Naive thymus-derived CD4-positive, alpha-beta T cell (primary cell): Measurements from ENCODE around the gene TRIM49C. TPM values are rescaled to one million over a fixed set of nuclear protein-coding genes. Genes with fewer than 3 reads are reported as not detected.
"Not testable (repeated sequence)": the region's sequence is repeated elsewhere in the genome, so short reads cannot be mapped to it uniquely, and the experiment has no call there.

Experiments used
- ATAC-seq: fragments of 150-1000 bp; cut with Tn5 transposase; 2 replicates; pipeline ENCODE4 v1.10.0; 2021; ENCODE audit warnings: mild to moderate bottlenecking, moderate library complexity
- CTCF ChIA-PET: fragments of 350-600 bp; sonication (Branson Sonifier 250); formaldehyde crosslinking; loops from one replicate; lab custom pipeline; 2021; ENCODE audit warnings: antibody characterized with exemption; lab: Charles Lee
- POLR2A ChIA-PET: fragments of 350-600 bp; sonication (Branson Sonifier 250); formaldehyde crosslinking; loops from one replicate; lab custom pipeline; 2021; ENCODE audit warnings: antibody characterized with exemption, inconsistent platforms; lab: Charles Lee
- DNase-seq, 9 donors: peaks; one replicate each; pipeline versions ENCODE4 v3.0.0 to v3.0.0-alpha.2; 2020 to 2022; ENCODE audit warnings: mixed read lengths in 1 of 9
- H3K27ac ChIP-seq: one replicate; pipeline ENCODE4 v1.7.0; 2013; ENCODE audit warnings: mild to moderate bottlenecking, low read depth, low read length, moderate library complexity
- H3K27me3 ChIP-seq, 2 donors: one replicate each; pipeline ENCODE4 v1.7.0; 2013; ENCODE audit warnings: low read length in 2 of 2, mild to moderate bottlenecking in 2 of 2, moderate library complexity in 2 of 2; ENCODE audit not compliant: control insufficient read depth in 2 of 2, insufficient read depth in 2 of 2
- H3K36me3 ChIP-seq, 3 experiments: 1 replicate in 2 of 3; 2 replicates in 1 of 3; pipeline ENCODE4 v1.7.0; 2013; ENCODE audit warnings: low read length in 3 of 3, mild to moderate bottlenecking in 3 of 3, moderate library complexity in 1 of 3; ENCODE audit not compliant: insufficient read depth in 3 of 3, control insufficient read depth in 2 of 3
- H3K4me1 ChIP-seq, 2 donors: one replicate each; pipeline ENCODE4 v1.7.0; 2013; ENCODE audit warnings: low read length in 2 of 2, mild to moderate bottlenecking in 2 of 2, moderate library complexity in 1 of 2; ENCODE audit not compliant: control insufficient read depth in 2 of 2, insufficient read depth in 2 of 2
- H3K4me3 ChIP-seq: 2 replicates; pipeline ENCODE4 v1.7.0; 2013; ENCODE audit warnings: mild to moderate bottlenecking, low read length
- H3K9me3 ChIP-seq, 3 experiments: 1 replicate in 2 of 3; 2 replicates in 1 of 3; pipeline ENCODE4 v1.7.0; 2013; ENCODE audit warnings: low read length in 3 of 3; ENCODE audit not compliant: control insufficient read depth in 2 of 3
- H3K27ac Mint-ChIP-seq, 9 donors: one replicate each; pipeline ENCODE4 v1.8.0; 2020 to 2022; ENCODE audit warnings: mixed read lengths in 9 of 9, mild to moderate bottlenecking in 8 of 9, moderate library complexity in 5 of 9, inconsistent platforms in 2 of 9
- H3K27me3 Mint-ChIP-seq, 5 donors: one replicate each; pipeline ENCODE4 v1.8.0; 2021 to 2022; ENCODE audit warnings: mixed read lengths in 5 of 5, mild to moderate bottlenecking in 1 of 5
- H3K36me3 Mint-ChIP-seq, 5 donors: one replicate each; pipeline ENCODE4 v1.8.0; 2020 to 2022; ENCODE audit warnings: mixed read lengths in 5 of 5, mild to moderate bottlenecking in 3 of 5, inconsistent platforms in 1 of 5
- H3K4me1 Mint-ChIP-seq, 7 donors: one replicate each; pipeline ENCODE4 v1.8.0; 2020 to 2022; ENCODE audit warnings: mixed read lengths in 7 of 7, mild to moderate bottlenecking in 3 of 7, inconsistent platforms in 1 of 7
- H3K4me3 Mint-ChIP-seq, 10 donors: one replicate each; pipeline ENCODE4 v1.8.0; 2020 to 2022; ENCODE audit warnings: mild to moderate bottlenecking in 10 of 10, mixed read lengths in 10 of 10, moderate library complexity in 6 of 10, inconsistent platforms in 2 of 10
- H3K9me3 Mint-ChIP-seq, 11 donors: one replicate each; pipeline ENCODE4 v1.8.0; 2020 to 2022; ENCODE audit warnings: mixed read lengths in 11 of 11, mild to moderate bottlenecking in 4 of 11, inconsistent platforms in 1 of 11, moderate library complexity in 1 of 11
- intact Hi-C, 2 donors: fragments of 100-400 bp; cut with micrococcal nuclease; formaldehyde crosslinking; loops; one replicate each; pipeline ENCODE4 v1.15.1; 2023
- polyA plus RNA-seq, 2 donors: library from polyadenylated mRNA; unstranded; fragments of 300-500 nt; fragmentation: Illumina TruSeq; gene quantifications; one replicate each; pipeline ENCODE4 v1.2.3, GENCODE V29; 2021
- total RNA-seq, 6 experiments: library from RNA in 5 of 6; stranded (reverse) in 5 of 6; gene quantifications; 1 replicate in 5 of 6; 2 replicates in 1 of 6; pipeline ENCODE4 v1.2.3 and lab custom pipeline; 2021 to 2026

The TRIM49C gene, protein sequence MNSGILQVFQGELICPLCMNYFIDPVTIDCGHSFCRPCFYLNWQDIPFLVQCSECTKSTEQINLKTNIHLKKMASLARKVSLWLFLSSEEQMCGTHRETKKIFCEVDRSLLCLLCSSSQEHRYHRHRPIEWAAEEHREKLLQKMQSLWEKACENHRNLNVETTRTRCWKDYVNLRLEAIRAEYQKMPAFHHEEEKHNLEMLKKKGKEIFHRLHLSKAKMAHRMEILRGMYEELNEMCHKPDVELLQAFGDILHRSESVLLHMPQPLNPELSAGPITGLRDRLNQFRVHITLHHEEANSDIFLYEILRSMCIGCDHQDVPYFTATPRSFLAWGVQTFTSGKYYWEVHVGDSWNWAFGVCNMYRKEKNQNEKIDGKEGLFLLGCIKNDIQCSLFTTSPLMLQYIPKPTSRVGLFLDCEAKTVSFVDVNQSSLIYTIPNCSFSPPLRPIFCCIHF
- total RNA-seq = not detected
- polyA plus RNA-seq = not detected
- not detected for total RNA-seq (lab: John Stamatoyannopoulos, UW)

DNA sequence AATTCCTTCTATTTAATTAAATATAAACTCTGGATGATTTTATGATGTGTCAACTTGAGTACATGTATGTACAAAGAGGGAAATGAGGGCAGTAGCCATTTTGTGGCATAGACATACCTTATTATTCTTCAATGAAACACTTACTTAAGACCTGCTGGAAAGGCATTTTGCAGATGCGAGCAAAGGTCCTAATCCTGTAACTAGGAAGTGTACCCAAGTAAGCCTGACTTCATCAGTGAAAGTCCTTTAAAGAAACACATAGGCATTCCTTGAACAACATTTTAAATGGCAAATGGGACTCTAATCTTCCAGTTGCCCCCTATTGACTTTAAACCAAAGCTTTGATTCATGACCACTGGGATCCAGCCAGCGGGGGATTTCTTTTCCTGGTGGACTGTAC, at the start of gene TRIM49C:
Gene TRIM49C (plus strand): TSS at position 301 of the 400 bp plus-strand sequence. CDS start 4,106 bp downstream, outside the sequence.
- H3K36me3 Mint-ChIP-seq, DNase-seq, H3K9me3 ChIP-seq, H3K27ac ChIP-seq, H3K27ac Mint-ChIP-seq, H3K4me3 ChIP-seq, H3K9me3 Mint-ChIP-seq, intact Hi-C loops, H3K36me3 ChIP-seq, ATAC-seq, H3K4me1 Mint-ChIP-seq, H3K27me3 ChIP-seq, CTCF ChIA-PET, H3K4me1 ChIP-seq, POLR2A ChIA-PET, H3K27me3 Mint-ChIP-seq, H3K4me3 Mint-ChIP-seq: not testable (repeated sequence)

DNA sequence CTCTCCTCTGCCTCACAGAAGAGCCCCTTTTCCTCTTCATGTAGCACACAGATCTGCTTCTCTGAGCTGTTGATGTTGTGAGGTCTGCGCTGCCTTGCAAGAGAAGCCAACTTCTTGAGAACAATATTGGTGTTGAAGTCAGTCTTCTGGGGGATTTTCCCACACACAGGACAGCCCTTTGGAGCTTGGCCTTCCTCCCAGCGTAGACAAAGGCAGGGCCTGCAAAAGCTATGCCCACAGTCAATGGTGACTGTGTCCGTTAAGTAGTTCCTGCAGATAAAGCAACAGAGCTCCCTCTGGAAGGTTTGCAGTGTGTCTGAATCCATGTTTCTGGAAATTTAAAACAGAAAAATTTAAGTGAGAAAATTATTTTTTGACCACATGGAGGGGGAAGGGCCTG, 6.7 kb upstream of the TRIM49C start:
- POLR2A ChIA-PET, H3K27me3 ChIP-seq, H3K36me3 Mint-ChIP-seq, H3K27me3 Mint-ChIP-seq, H3K27ac ChIP-seq, CTCF ChIA-PET, H3K9me3 Mint-ChIP-seq, DNase-seq, H3K4me1 ChIP-seq, H3K4me3 ChIP-seq, H3K27ac Mint-ChIP-seq, ATAC-seq, H3K4me1 Mint-ChIP-seq, H3K4me3 Mint-ChIP-seq, H3K9me3 ChIP-seq, H3K36me3 ChIP-seq, intact Hi-C loops: not testable (repeated sequence)

DNA sequence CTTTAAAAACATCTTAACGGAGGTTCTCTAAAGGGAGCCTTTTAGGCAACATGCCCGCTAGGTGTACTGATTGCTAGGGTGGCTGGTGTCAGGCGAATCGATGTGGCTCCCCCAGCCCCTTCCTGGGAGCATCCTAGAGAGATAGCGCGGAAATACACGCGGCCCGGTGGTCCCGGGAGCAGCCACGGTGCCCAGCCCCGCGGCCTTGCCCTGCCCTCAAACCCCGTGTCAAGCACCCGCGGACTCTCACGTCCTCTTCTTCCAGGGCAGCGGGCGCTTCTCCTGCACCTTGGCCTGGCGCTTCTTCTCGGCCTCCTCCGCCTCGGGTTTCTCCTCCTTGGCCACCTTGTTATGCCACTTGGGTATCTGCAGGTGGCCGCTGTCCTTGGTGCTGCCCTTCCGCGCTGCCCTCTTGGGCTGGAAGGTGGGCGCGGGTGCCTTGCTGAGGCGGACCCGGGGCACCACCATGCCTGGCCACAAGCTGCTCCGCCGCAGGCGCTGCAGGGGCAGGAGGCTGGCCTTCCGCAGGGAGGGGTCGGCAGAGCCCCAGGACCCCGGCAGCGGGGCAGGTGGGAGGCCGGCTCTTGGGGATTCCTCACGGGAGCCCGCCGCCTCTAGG, 20.8 kb downstream of the TRIM49C start:
- H3K27ac ChIP-seq, H3K4me1 ChIP-seq, CTCF ChIA-PET, H3K9me3 Mint-ChIP-seq, H3K27ac Mint-ChIP-seq, intact Hi-C loops, H3K27me3 ChIP-seq, DNase-seq, ATAC-seq, H3K4me1 Mint-ChIP-seq, H3K36me3 Mint-ChIP-seq, H3K36me3 ChIP-seq, H3K9me3 ChIP-seq, H3K4me3 Mint-ChIP-seq, H3K27me3 Mint-ChIP-seq, POLR2A ChIA-PET, H3K4me3 ChIP-seq: not testable (repeated sequence)

DNA sequence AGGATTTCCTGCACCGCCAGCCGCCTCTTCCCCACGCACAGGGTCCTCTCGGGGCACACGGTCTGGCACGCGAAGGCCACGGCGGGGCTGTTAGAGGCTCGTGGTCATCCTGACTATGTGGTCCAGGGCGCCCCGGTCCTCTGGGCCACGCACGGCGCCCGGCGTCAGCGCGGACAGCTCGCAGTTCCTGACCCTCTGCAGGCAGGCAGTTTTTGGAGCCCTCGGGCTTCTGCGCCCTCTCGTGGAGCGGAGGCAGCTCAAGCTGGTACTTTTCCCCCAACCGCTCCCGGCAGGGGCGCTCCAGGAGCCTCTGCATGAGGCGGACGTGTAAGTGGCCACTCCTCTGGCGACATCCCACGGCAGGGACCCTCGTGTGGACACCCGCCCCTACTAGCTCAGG, 21.4 kb downstream of the TRIM49C start:
- DNase-seq, intact Hi-C loops, H3K27me3 ChIP-seq, H3K4me1 Mint-ChIP-seq, H3K36me3 ChIP-seq, H3K9me3 ChIP-seq, H3K9me3 Mint-ChIP-seq, POLR2A ChIA-PET, H3K27ac Mint-ChIP-seq, CTCF ChIA-PET, H3K36me3 Mint-ChIP-seq, ATAC-seq, H3K27ac ChIP-seq, H3K4me1 ChIP-seq, H3K4me3 ChIP-seq, H3K4me3 Mint-ChIP-seq, H3K27me3 Mint-ChIP-seq: not testable (repeated sequence)

DNA sequence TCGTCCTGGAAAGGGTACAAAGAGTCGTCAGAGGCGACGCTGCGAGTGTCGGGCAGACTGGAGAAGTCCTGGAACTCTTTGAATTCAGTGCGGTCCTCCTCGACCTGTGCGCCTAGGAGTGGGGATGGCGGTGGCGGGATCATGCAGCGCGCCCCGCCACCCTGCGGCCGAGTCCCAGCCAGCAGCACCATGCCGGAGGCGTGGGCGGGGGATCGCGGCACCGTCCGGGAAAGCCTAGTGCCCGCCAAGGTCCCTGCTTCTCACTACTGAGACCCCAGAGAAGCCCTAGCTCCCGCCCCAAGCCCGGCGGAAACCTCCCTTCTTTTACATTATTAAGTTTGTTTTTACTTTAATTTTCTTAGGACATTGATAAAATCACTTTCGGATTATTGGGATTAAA, 22.6 kb downstream of the TRIM49C start:
- DNase-seq, H3K27me3 Mint-ChIP-seq, H3K27ac ChIP-seq, H3K27ac Mint-ChIP-seq, H3K9me3 Mint-ChIP-seq, H3K27me3 ChIP-seq, intact Hi-C loops, H3K4me1 Mint-ChIP-seq, H3K36me3 ChIP-seq, H3K4me3 ChIP-seq, CTCF ChIA-PET, H3K4me1 ChIP-seq, H3K9me3 ChIP-seq, ATAC-seq, H3K36me3 Mint-ChIP-seq, POLR2A ChIA-PET: not testable (repeated sequence)
- peak overlapping the region in 1 of 10 donors; percentile 32 for H3K4me3 Mint-ChIP-seq

DNA sequence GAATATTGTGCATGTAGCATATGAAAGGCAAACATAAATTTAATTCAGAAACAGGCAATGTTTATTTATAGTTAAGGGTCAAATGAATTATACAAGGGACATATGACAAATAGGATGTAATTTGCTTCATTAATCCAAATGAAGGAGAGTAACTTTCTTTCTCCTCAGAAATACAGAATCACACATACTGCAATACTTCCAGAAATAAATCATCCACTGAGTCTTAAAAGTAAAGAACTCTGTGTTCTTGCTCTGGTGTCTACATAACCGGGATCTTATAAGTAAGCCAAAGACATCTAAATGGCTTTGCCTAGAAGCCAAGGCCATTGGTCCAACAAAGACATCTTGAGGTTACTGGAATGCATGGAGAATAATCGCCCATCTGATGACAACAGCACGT, 54.7 kb downstream of the TRIM49C start, which contains the start of gene UBTFL1:
Gene UBTFL1 (plus strand): TSS at position 301 of the 400 bp plus-strand sequence. CDS start 0 bp downstream, at position 301.
- H3K9me3 ChIP-seq, H3K4me1 ChIP-seq, H3K4me3 Mint-ChIP-seq, H3K27ac Mint-ChIP-seq, intact Hi-C loops, H3K36me3 ChIP-seq, ATAC-seq, CTCF ChIA-PET, H3K4me3 ChIP-seq, POLR2A ChIA-PET, H3K27ac ChIP-seq, H3K4me1 Mint-ChIP-seq, DNase-seq, H3K36me3 Mint-ChIP-seq, H3K27me3 Mint-ChIP-seq, H3K9me3 Mint-ChIP-seq, H3K27me3 ChIP-seq: not testable (repeated sequence)

DNA sequence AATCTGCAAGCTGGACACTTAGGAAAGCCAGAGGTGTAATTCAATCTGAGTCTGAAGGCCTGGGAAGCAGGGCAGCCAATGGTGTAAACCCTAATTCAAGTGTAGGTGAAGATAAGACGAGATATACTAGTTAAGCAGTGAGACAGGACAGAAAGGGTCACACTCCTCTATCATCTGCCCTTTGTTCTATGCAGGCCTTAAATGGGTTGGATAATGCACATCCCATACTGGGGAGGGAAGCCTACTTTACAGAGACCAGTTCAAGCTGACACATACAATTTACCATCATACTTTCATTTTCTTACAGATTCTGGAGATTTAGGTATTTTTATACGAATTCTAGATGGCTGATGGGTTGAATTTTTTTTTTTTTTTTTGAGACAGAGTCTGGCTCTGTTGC, 57.8 kb downstream of the TRIM49C start:
- DNase-seq, H3K4me3 Mint-ChIP-seq, H3K4me1 Mint-ChIP-seq, H3K27ac ChIP-seq, H3K27ac Mint-ChIP-seq, H3K9me3 Mint-ChIP-seq, H3K27me3 ChIP-seq, ATAC-seq, intact Hi-C loops, POLR2A ChIA-PET, H3K4me1 ChIP-seq, CTCF ChIA-PET, H3K4me3 ChIP-seq, H3K36me3 ChIP-seq, H3K9me3 ChIP-seq, H3K27me3 Mint-ChIP-seq, H3K36me3 Mint-ChIP-seq: not testable (repeated sequence)
